Sigmoid colon (tissue), 4 donors: ENCODE data around the gene MED17.

Source experiments
- CTCF ChIP-seq, 4 experiments: fragments of 450-650 bp in 3 of 4; fragments of 200-600 bp in 1 of 4; IDR thresholded peaks; one replicate each; pipeline ENCODE4 v1.5.1; 2016 to 2019; ENCODE audit warnings: antibody characterized with exemption in 4 of 4, mild to moderate bottlenecking in 3 of 4, moderate library complexity in 2 of 4
- EP300 ChIP-seq, 4 donors: sonication (generic); formaldehyde crosslinking; IDR thresholded peaks; one replicate each; pipeline ENCODE4 v1.6.1; 2017; ENCODE audit warnings: antibody characterized with exemption in 4 of 4
- POLR2A ChIP-seq, 2 donors: fragments of 450-650 bp; IDR thresholded peaks; one replicate each; pipeline ENCODE4 v1.6.1; 2016; ENCODE audit warnings: antibody characterized with exemption in 2 of 2, mild to moderate bottlenecking in 2 of 2, moderate library complexity in 2 of 2
- POLR2AphosphoS5 ChIP-seq, 4 donors: sonication (generic); formaldehyde crosslinking; IDR thresholded peaks; one replicate each; pipeline ENCODE4 v1.6.1; 2017; ENCODE audit warnings: antibody characterized with exemption in 4 of 4

- TF ChIP-seq CTCF (IDR thresholded peaks at IDR 0.05) = no peak
- no peak for TF ChIP-seq POLR2AphosphoS5 (IDR thresholded peaks at IDR 0.05)
- TF ChIP-seq POLR2A (IDR thresholded peaks at IDR 0.05) = no peak
- TF ChIP-seq EP300 (IDR thresholded peaks at IDR 0.05) = no peak
These were observed 43.4 kb upstream of the MED17 start for GRCh38 chr11:93740730-93741093.
